Measurements from ENCODE around the gene RBM38.

The RBM38 gene

GRCh38 chr20:57411406-57412283 lies 20.4 kb downstream of the RBM38 start:
- H3K27ac ChIP-seq: no peak overlapping the region
- no peak for TF ChIP-seq CTCF (IDR thresholded peaks at IDR 0.05)
- no peak for TF ChIP-seq ZFX (IDR thresholded peaks at IDR 0.05; ENCODE audit: borderline replicate concordance)

- no peak for TF ChIP-seq ZFX (IDR thresholded peaks at IDR 0.05; ENCODE audit: borderline replicate concordance)
- no peak for TF ChIP-seq CTCF (IDR thresholded peaks at IDR 0.05)
- H3K27ac ChIP-seq: no peak overlapping the region
These were observed 21.3 kb downstream of the RBM38 start for GRCh38 chr20:57412347-57413029.

- H3K27ac ChIP-seq: no peak overlapping the region
- TF ChIP-seq ZFX (IDR thresholded peaks at IDR 0.05; ENCODE audit: borderline replicate concordance): no peak
- no peak for TF ChIP-seq CTCF (IDR thresholded peaks at IDR 0.05)
These were observed 22.8 kb downstream of the RBM38 start for GRCh38 chr20:57413986-57414385.

GRCh38 chr20:57414867-57415592 lies 23.8 kb downstream of the RBM38 start:
- TF ChIP-seq CTCF (IDR thresholded peaks at IDR 0.05): no peak
- TF ChIP-seq ZFX (IDR thresholded peaks at IDR 0.05; ENCODE audit: borderline replicate concordance): no peak
- H3K27ac ChIP-seq: no peak overlapping the region

GRCh38 chr20:57415771-57416170 lies 24.6 kb downstream of the RBM38 start:
- H3K27ac ChIP-seq: no peak overlapping the region
- TF ChIP-seq CTCF (IDR thresholded peaks at IDR 0.05) (no peak), ZFX (IDR thresholded peaks at IDR 0.05; ENCODE audit: borderline replicate concordance) (no peak)

- H3K27ac ChIP-seq: no peak overlapping the region
- TF ChIP-seq CTCF (IDR thresholded peaks at IDR 0.05) (no peak), ZFX (IDR thresholded peaks at IDR 0.05; ENCODE audit: borderline replicate concordance) (no peak)
These were observed 25.3 kb downstream of the RBM38 start for GRCh38 chr20:57416296-57417022.

Data from 22Rv1 (cell line).